ENCODE measurements around the gene LHPP.

LHPP gene

DNA sequence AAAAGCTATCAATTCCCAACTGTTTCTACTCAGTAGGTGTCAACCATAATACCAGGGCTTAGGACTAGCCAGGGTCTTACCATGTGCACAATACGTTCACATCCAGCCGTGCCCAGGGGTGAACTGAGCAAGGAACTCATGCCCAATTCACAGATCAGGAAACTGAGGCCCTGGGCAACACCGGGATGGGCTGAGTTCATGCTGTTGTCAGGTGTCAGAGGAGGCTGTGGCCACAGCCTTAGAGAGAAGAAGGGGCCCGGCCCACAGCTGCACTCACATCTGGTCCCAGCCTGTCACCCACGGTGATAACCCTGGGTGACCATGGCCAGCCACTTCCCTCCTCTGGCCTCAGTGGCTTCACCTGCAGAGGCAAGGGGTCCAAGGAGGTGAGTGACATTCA lies 190.6 kb downstream of the LHPP start:
- no peak for DNase-seq (ENCODE audit: low read depth, low spot score)
- no peak overlapping the region for H3K4me3 ChIP-seq (ENCODE audit: low read depth, low read length)
- POLR2A ChIA-PET, result no interaction called here
- TF ChIP-seq CTCF (IDR thresholded peaks at IDR 0.05; ENCODE audit: insufficient read depth, low read length, missing control alignments), result no peak
- CTCF ChIA-PET, result no interaction called here

DNA sequence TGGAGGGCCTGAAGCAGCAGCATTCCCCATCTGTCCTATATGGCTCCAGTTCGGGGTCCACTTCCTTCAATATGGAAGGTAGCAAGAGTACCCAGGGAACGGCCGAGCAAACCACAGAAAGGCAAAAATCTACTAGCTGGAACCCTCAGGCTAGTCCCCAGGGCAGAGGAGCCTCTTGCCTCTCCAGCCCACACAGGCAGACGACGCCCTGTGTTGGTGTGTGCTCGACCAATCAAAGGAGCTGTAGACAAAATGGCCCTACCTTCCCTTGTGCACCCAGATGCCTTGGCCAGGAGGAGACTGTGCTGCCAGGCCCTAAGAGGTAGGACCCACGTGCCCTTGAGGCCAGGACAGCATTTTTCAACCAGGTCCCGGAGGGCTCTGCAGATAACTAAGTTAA lies 191.1 kb downstream of the LHPP start:
- CTCF ChIA-PET, result no interaction called here
- H3K4me3 ChIP-seq (ENCODE audit: low read depth, low read length), result no peak overlapping the region
- TF ChIP-seq CTCF (IDR thresholded peaks at IDR 0.05; ENCODE audit: insufficient read depth, low read length, missing control alignments), result no peak
- POLR2A ChIA-PET, result no interaction called here
- DNase-seq (ENCODE audit: low read depth, low spot score), result no peak

- no peak for TF ChIP-seq CTCF (IDR thresholded peaks at IDR 0.05; ENCODE audit: insufficient read depth, low read length, missing control alignments)
- DNase-seq (ENCODE audit: low read depth, low spot score), result no peak
- ChIA-PET POLR2A (no interaction called here), CTCF (no interaction called here)
- H3K4me3 ChIP-seq (ENCODE audit: low read depth, low read length), result no peak overlapping the region
These were observed 191.7 kb downstream of the LHPP start for GRCh38 chr10:124653311-124653710.

- CTCF ChIA-PET, result interaction anchor here (0.5 kb wide), 1 partner anchor 91 kb away, joined by 3 read pairs; no protein-coding TSS in a partner anchor
- POLR2A ChIA-PET, result no interaction called here
- no peak for DNase-seq (ENCODE audit: low read depth, low spot score)
These were observed 192.4 kb downstream of the LHPP start for GRCh38 chr10:124653811-124654651.

DNA sequence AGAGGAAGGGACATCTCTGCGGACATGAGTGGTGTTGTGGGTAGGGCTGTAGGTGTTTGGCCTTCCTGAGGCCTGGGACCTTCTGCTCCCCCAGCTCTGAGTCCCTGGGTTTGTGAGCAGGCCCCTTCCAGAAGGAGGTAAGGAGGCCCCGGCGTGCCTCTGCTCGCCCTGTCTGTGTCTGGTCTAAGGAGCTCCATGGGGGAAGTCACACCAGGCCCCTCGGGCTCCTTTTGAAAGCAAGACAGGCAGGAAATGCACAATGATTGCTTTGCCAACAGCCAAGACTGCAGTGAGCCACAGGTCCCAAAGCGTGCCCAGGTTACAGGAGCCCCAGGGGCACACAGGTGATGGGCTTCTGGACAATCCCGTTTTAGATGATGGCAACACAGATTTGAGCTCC lies 193.1 kb downstream of the LHPP start:
- ChIA-PET CTCF (interaction anchor here (0.5 kb wide), 1 partner anchor 92 kb away, joined by 3 read pairs; no protein-coding TSS in a partner anchor), POLR2A (no interaction called here)
- no peak overlapping the region for H3K4me3 ChIP-seq (ENCODE audit: low read depth, low read length)
- TF ChIP-seq CTCF (IDR thresholded peaks at IDR 0.05; ENCODE audit: insufficient read depth, low read length, missing control alignments), result no peak
- no peak for DNase-seq (ENCODE audit: low read depth, low spot score)

More at GRCh38 chr10:124653811-124654651, 192.4 kb downstream of the LHPP start:
- no peak for TF ChIP-seq CTCF (IDR thresholded peaks at IDR 0.05; ENCODE audit: insufficient read depth, low read length, missing control alignments)
- H3K4me3 ChIP-seq (ENCODE audit: low read depth, low read length), result no peak overlapping the region

GRCh38 chr10:124655191-124656112 lies 193.8 kb downstream of the LHPP start:
- no peak for DNase-seq (ENCODE audit: low read depth, low spot score)
- ChIA-PET CTCF (no interaction called here), POLR2A (no interaction called here)
- no peak overlapping the region for H3K4me3 ChIP-seq (ENCODE audit: low read depth, low read length)
- no peak for TF ChIP-seq CTCF (IDR thresholded peaks at IDR 0.05; ENCODE audit: insufficient read depth, low read length, missing control alignments)
